Sigmoid colon (tissue), 7 donors: Measurements from ENCODE around the gene PEX26. TPM values are rescaled to one million over a fixed set of nuclear protein-coding genes. Genes with fewer than 3 reads are reported as not detected.

Experiments
- DNase-seq: peaks from one replicate; pipeline ENCODE4 v3.0.0-alpha.2; 2019
- H3K27ac ChIP-seq, 4 donors: fragments of 200-600 bp; sonication (generic); one replicate each; pipeline ENCODE4 v1.5.1; 2016 to 2019; ENCODE audit warnings: mild to moderate bottlenecking in 1 of 4
- H3K27me3 ChIP-seq, 3 donors: fragments of 200-600 bp; sonication (generic); one replicate each; pipeline ENCODE4 v1.5.1; 2019; ENCODE audit warnings: mild to moderate bottlenecking in 1 of 3
- H3K36me3 ChIP-seq, 4 donors: fragments of 200-600 bp; sonication (generic); one replicate each; pipeline ENCODE4 v1.5.1; 2016 to 2019
- H3K4me1 ChIP-seq, 4 donors: fragments of 200-600 bp; sonication (generic); one replicate each; pipeline ENCODE4 v1.5.1; 2017 to 2019
- H3K4me3 ChIP-seq, 4 donors: fragments of 200-600 bp; sonication (generic); one replicate each; pipeline ENCODE4 v1.5.1; 2017 to 2019; ENCODE audit warnings: mild to moderate bottlenecking in 2 of 4, moderate library complexity in 1 of 4
- H3K9me3 ChIP-seq, 4 donors: fragments of 200-600 bp in 3 of 4; sonication (generic) in 3 of 4; one replicate each; pipeline versions ENCODE4 v1.5.1 to v1.6.1; 2013 to 2019
- EP300 ChIP-seq, 4 donors: sonication (generic); formaldehyde crosslinking; IDR thresholded peaks; one replicate each; pipeline ENCODE4 v1.6.1; 2017; ENCODE audit warnings: antibody characterized with exemption in 4 of 4
- POLR2A ChIP-seq, 2 donors: fragments of 450-650 bp; IDR thresholded peaks; one replicate each; pipeline ENCODE4 v1.6.1; 2016; ENCODE audit warnings: antibody characterized with exemption in 2 of 2, mild to moderate bottlenecking in 2 of 2, moderate library complexity in 2 of 2
- POLR2AphosphoS5 ChIP-seq, 4 donors: sonication (generic); formaldehyde crosslinking; IDR thresholded peaks; one replicate each; pipeline ENCODE4 v1.6.1; 2017; ENCODE audit warnings: antibody characterized with exemption in 4 of 4
- WGBS, 2 donors: extraction: QIAGEN DNeasy Blood & Tissue Kit; methylation state at CpG; one replicate each; pipeline ENCODE4 v1.1.7; 2013; 5-methylcytosine and 5-hydroxymethylcytosine counted together
- intact Hi-C: fragments of 100-400 bp; cut with DNase I; formaldehyde crosslinking; loops from one replicate; pipeline ENCODE4 v1.15.1; 2023
- polyA plus RNA-seq, 3 donors: library from polyadenylated mRNA; stranded (reverse); fragments of 200-250 nt; gene quantifications; one replicate each; pipeline ENCODE4 v1.2.3, GENCODE V29; 2013
- total RNA-seq, 4 donors: library from RNA; depleted of rRNA; stranded (reverse); fragments of >200 nt; gene quantifications; one replicate each; pipeline ENCODE4 v1.1.0, GENCODE V29; 2016
- TF ChIP-seq, protein P1 (sequence below), 4 experiments: fragments of 450-650 bp in 3 of 4; fragments of 200-600 bp in 1 of 4; IDR thresholded peaks; one replicate each; pipeline ENCODE4 v1.5.1; 2016 to 2019; ENCODE audit warnings: antibody characterized with exemption in 4 of 4, mild to moderate bottlenecking in 3 of 4, moderate library complexity in 2 of 4
- donor health status: healthy with polysubstance abuse.
- donor health status: Bipolar disorder and iron deficiency.
- donor health status: healthy.

Gene PEX26
- total and polyA plus RNA-seq, 7 donors: 13.3 to 124 (median 21.3) TPM

GRCh38 chr22:18111759-18112330 is 34.1 kb downstream of the PEX26 start:
- no peak for DNase-seq
- no peak for TF ChIP-seq POLR2AphosphoS5 (IDR thresholded peaks at IDR 0.05)
- no peak for TF ChIP-seq POLR2A (IDR thresholded peaks at IDR 0.05)
- no peak for TF ChIP-seq EP300 (IDR thresholded peaks at IDR 0.05)
- TF ChIP-seq, protein P1, sequence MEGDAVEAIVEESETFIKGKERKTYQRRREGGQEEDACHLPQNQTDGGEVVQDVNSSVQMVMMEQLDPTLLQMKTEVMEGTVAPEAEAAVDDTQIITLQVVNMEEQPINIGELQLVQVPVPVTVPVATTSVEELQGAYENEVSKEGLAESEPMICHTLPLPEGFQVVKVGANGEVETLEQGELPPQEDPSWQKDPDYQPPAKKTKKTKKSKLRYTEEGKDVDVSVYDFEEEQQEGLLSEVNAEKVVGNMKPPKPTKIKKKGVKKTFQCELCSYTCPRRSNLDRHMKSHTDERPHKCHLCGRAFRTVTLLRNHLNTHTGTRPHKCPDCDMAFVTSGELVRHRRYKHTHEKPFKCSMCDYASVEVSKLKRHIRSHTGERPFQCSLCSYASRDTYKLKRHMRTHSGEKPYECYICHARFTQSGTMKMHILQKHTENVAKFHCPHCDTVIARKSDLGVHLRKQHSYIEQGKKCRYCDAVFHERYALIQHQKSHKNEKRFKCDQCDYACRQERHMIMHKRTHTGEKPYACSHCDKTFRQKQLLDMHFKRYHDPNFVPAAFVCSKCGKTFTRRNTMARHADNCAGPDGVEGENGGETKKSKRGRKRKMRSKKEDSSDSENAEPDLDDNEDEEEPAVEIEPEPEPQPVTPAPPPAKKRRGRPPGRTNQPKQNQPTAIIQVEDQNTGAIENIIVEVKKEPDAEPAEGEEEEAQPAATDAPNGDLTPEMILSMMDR (IDR thresholded peaks at IDR 0.05): no peak
- Histone ChIP-seq H3K9me3 (no peaks in the 10 kb centered on the region), H3K27ac (no peak overlapping the region), H3K27me3 (peaks cover 5 to 34% (median 10%) of the 10 kb centered on the region in 3 donors), H3K4me3 (no peak overlapping the region), H3K4me1 (peaks cover 0 to 19% (median 16%) of the 10 kb centered on the region in 4 donors), H3K36me3 (no peaks in the 10 kb centered on the region)
- intact Hi-C loops: no loop called here
- 54 to 66% methylated on average over 12 of the region's 12 CpGs for WGBS, 2 donors

- 75 to 80% methylated on average over 6 of the region's 6 CpGs for WGBS, 2 donors
- H3K9me3 ChIP-seq: no peaks in the 10 kb centered on the region
- H3K4me1 ChIP-seq: peaks cover 0 to 19% (median 16%) of the 10 kb centered on the region in 4 donors
- H3K4me3 ChIP-seq: no peak overlapping the region
- no peak for DNase-seq
- TF ChIP-seq, protein P1 (IDR thresholded peaks at IDR 0.05): no peak
- TF ChIP-seq EP300 (IDR thresholded peaks at IDR 0.05): no peak
- TF ChIP-seq POLR2AphosphoS5 (IDR thresholded peaks at IDR 0.05): no peak
- TF ChIP-seq POLR2A (IDR thresholded peaks at IDR 0.05): no peak
- peaks cover 5 to 34% (median 10%) of the 10 kb centered on the region in 3 donors for H3K27me3 ChIP-seq
- intact Hi-C loops: no loop called here
- H3K27ac ChIP-seq: no peak overlapping the region
- H3K36me3 ChIP-seq: no peaks in the 10 kb centered on the region
These were observed 34.6 kb downstream of the PEX26 start for GRCh38 chr22:18112440-18112839.

GRCh38 chr22:18113680-18114394 is 36.0 kb downstream of the PEX26 start:
- Histone ChIP-seq H3K4me1 (peaks cover 0 to 19% (median 16%) of the 10 kb centered on the region in 4 donors), H3K27me3 (peaks cover 5 to 27% (median 10%) of the 10 kb centered on the region in 3 donors), H3K4me3 (no peak overlapping the region), H3K9me3 (no peaks in the 10 kb centered on the region), H3K27ac (no peak overlapping the region), H3K36me3 (no peaks in the 10 kb centered on the region)
- no peak for TF ChIP-seq POLR2AphosphoS5 (IDR thresholded peaks at IDR 0.05)
- TF ChIP-seq EP300 (IDR thresholded peaks at IDR 0.05): no peak
- TF ChIP-seq POLR2A (IDR thresholded peaks at IDR 0.05): no peak
- intact Hi-C loops: no loop called here
- DNase-seq: no peak
- 58 to 89% methylated on average over 11 of the region's 11 CpGs for WGBS, 2 donors

GRCh38 chr22:18114495-18114894 is 36.7 kb downstream of the PEX26 start:
- peaks cover 0 to 19% (median 16%) of the 10 kb centered on the region in 4 donors for H3K4me1 ChIP-seq
- no peak for DNase-seq
- WGBS, 2 donors: 56 to 57% methylated on average over 4 of the region's 4 CpGs
- H3K4me3 ChIP-seq: no peak overlapping the region
- TF ChIP-seq EP300 (IDR thresholded peaks at IDR 0.05) (no peak), POLR2A (IDR thresholded peaks at IDR 0.05) (no peak), POLR2AphosphoS5 (IDR thresholded peaks at IDR 0.05) (no peak)
- TF ChIP-seq, protein P1 (IDR thresholded peaks at IDR 0.05): no peak
- peaks cover 5 to 26% (median 10%) of the 10 kb centered on the region in 3 donors for H3K27me3 ChIP-seq
- no peaks in the 10 kb centered on the region for H3K9me3 ChIP-seq
- intact Hi-C loops: no loop called here
- H3K36me3 ChIP-seq: no peaks in the 10 kb centered on the region
- H3K27ac ChIP-seq: no peak overlapping the region

DNA sequence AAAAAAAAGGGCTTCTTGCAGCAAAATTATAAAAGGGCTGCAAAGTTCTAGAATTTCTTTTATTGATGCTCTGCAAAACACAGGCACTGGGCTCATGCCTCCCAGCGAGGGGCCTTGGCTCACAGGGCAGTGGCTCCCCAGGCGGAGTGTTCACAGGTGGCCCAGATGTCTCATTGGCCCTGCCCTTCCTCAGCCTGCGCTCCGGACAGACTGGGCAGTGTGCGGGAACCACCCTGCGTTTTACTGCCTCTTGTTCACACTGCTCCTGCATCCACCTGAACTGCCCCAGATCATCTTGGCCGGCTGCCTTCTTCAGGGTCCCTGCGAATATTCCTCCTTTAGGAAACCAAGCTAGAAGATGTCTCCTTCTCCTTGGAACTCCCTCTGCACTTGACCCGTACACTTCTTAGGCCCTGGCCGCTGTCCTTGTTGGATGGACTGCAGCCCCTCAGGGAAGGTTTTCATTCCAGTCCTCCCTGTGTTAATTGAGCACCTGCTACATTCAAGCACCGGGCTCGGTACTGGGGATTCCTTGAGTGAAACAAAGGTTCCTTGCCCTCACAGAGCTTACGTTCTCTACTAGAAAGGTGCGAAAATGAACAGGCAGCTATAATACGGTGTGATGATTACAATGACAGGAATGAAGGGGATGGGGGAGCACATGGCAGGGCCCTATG is 37.3 kb downstream of the PEX26 start:
- Histone ChIP-seq H3K36me3 (no peaks in the 10 kb centered on the region), H3K27me3 (peaks cover 5 to 19% (median 10%) of the 10 kb centered on the region in 3 donors), H3K4me1 (peaks cover 0 to 14% (median 12%) of the 10 kb centered on the region in 4 donors), H3K4me3 (no peak overlapping the region), H3K27ac (no peak overlapping the region), H3K9me3 (no peaks in the 10 kb centered on the region)
- TF ChIP-seq POLR2A (IDR thresholded peaks at IDR 0.05): no peak
- TF ChIP-seq POLR2AphosphoS5 (IDR thresholded peaks at IDR 0.05): no peak
- TF ChIP-seq, protein P1 (IDR thresholded peaks at IDR 0.05): no peak
- TF ChIP-seq EP300 (IDR thresholded peaks at IDR 0.05): no peak
- WGBS, 2 donors: 85 to 95% methylated on average over 15 of the region's 15 CpGs
- no peak for DNase-seq
- intact Hi-C loops: no loop called here
